ENCODE data around the gene NEMF. TPM values are rescaled to one million over a fixed set of nuclear protein-coding genes. Genes with fewer than 3 reads are reported as not detected.
A peak's percentile ranks its signal among the peaks of the same experiment; 100 is the strongest.
"Not testable (repeated sequence)": the region's sequence is repeated elsewhere in the genome, so short reads cannot be mapped to it uniquely, and the experiment has no call there.

NEMF gene
- total RNA-seq, 5 donors from 2014 or later (not counting 1 experiment from before 2014, with no cell fraction given): 73.0 to 106 (median 88.8) TPM

DNA sequence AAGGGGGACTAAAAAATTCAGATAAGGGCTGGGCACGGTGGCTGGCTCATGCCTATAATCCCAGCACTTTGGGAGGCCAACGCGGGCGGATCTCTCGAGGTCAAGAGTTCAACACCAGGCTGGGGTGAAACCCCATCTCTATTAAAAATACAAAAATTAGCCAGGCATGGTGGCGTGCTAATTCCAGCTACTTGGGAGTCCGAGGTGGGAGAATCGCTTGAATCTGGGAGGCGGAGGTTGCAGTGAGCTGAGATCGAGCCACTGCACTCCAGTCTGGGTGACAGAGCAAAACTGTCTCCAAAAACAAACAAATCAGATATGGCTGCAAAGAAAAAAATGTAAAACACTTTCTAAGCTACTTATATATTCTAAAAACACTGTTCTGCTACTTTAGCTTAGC lies 80.9 kb downstream of the NEMF start:
- Mint-ChIP-seq H3K4me1 (peaks cover 49 to 51% (median 51%) of the 10 kb centered on the region in 3 donors), H3K36me3 (peaks cover 23% of the 10 kb centered on the region), H3K27ac (peak overlapping the region; percentile 32 to 62)
- Histone ChIP-seq H3K4me1 (ENCODE audit: control insufficient read depth in 1 of 2, extremely low read depth in 1 of 2, insufficient read depth in 2 of 2, low read length in 2 of 2) (peaks cover 10 to 29% of the 10 kb centered on the region in 2 experiments), H3K36me3 (ENCODE audit: control insufficient read depth in 2 of 2, extremely low read depth in 1 of 2, insufficient read depth in 1 of 2, low read length in 1 of 2) (peaks cover 8 to 31% of the 10 kb centered on the region in 2 donors)
- H3K4me3 Mint-ChIP-seq; H3K9me3 ChIP-seq; DNase-seq; H3K27ac ChIP-seq (ENCODE audit: low read length); H3K27me3 ChIP-seq (replicated peaks in 1 of 2; ENCODE audit: control insufficient read depth in 2 of 2, extremely low read depth in 1 of 2, insufficient read depth in 2 of 2, low read length in 1 of 2); H3K9me3 Mint-ChIP-seq; H3K4me3 ChIP-seq (ENCODE audit: control insufficient read depth in 1 of 2, extremely low read depth in 1 of 2, low read length in 1 of 2); ATAC-seq (replicated peaks in 1 of 4); H3K27me3 Mint-ChIP-seq: not testable (repeated sequence)
- WGBS (ENCODE audit: insufficient coverage): 96% methylated on average over 5 of the region's 10 CpGs
- ChIA-PET POLR2A (interaction anchor here (0.6 to 1.6 kb wide), 7 partner anchors 10 to 1058 kb away, joined by 3 to 6 read pairs (median 3); no protein-coding TSS in a partner anchor), CTCF (interaction anchor here (0.5 to 4.8 kb wide), 4 partner anchors 20 to 137 kb away, joined by 3 to 49 read pairs (median 4); partner anchors contain the start of gene DNAAF2 (in 1 of the 2))

DNA sequence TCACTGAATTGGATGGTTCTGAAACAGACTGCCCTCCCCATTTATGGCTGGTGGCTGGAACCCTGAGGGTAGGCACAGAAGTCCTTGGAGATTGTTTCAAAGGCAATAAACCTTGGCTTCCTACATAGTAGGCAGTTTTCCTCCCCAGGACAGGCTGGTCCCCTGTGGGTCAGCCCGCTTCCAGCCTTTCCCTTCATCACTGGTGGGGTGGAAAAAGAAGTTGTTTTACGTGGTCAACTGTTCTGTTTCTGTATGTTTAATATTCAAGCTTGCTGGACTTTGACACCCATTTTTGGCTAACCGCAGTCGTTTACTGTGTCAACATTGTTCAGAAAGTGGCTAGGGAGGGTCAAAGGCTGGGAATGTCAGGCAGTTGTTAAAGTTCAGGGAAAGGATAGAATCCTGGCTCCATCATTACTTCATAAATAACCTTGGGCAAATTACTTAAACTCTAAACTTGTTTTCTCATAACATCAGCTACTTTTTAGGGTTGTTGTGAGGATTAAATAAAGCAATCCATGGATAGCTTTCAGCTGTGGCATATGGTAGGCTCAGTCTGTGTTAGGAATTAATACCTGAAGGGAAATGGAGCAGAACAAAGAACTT lies 82.3 kb downstream of the NEMF start:
- no peak overlapping the region for H3K27ac ChIP-seq (ENCODE audit: low read length)
- peaks cover 17% of the 10 kb centered on the region for H3K36me3 Mint-ChIP-seq

DNA sequence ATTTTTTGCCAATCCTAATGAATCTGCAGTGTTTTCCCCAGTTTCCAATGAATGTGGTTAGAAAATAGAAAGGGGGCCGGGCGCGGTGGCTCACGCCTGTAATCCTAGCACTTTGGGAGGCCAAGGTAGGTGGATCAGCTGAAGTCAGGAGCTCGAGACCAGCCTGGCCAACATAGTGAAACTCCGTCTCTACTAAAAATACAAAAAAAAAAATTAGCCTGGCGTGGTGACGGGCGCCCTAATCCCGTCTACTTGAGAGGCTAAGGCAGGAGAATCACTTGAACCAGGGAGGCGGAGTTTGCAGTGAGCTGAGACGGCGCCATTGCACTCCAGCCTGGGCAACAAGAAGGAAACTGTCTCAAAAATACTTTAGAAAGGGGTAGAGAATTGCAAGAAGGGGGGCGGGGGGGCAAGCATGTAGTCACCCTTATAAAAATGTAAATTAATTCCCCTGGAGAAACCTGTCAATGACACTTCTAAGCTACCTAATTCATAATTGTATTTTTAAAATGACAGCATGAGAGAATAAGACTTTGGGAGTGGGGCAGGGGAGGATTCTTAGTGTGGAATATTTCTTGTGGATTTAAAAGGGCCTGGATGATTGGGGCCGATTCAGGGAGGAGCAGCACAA lies 82.9 kb downstream of the NEMF start:
- Histone ChIP-seq H3K27ac (ENCODE audit: low read length) (peak overlapping the region; percentile 93), H3K9me3 (no peaks in the 10 kb centered on the region), H3K4me3 (ENCODE audit: control insufficient read depth in 1 of 2, extremely low read depth in 1 of 2, low read length in 1 of 2) (peak overlapping the region in 1 of 2 donors; percentile 98), H3K27me3 (replicated peaks in 1 of 2; ENCODE audit: control insufficient read depth in 2 of 2, extremely low read depth in 1 of 2, insufficient read depth in 2 of 2, low read length in 1 of 2) (no peaks in the 10 kb centered on the region), H3K4me1 (ENCODE audit: control insufficient read depth in 1 of 2, extremely low read depth in 1 of 2, insufficient read depth in 2 of 2, low read length in 2 of 2) (peaks cover 10 to 32% of the 10 kb centered on the region in 2 experiments), H3K36me3 (ENCODE audit: control insufficient read depth in 2 of 2, extremely low read depth in 1 of 2, insufficient read depth in 1 of 2, low read length in 1 of 2) (peaks cover 0 to 17% of the 10 kb centered on the region in 2 donors)
- Mint-ChIP-seq H3K27me3 (no peaks in the 10 kb centered on the region), H3K36me3 (peaks cover 11% of the 10 kb centered on the region), H3K27ac (peak overlapping the region; percentile 98 to 99), H3K4me1 (peaks cover 42 to 43% (median 43%) of the 10 kb centered on the region in 3 donors), H3K9me3 (no peaks in the 10 kb centered on the region), H3K4me3 (peak overlapping the region; percentile 92 to 98 (median 95))
- ChIA-PET POLR2A (interaction anchor here in 1 of 2 donors (0.5 kb wide), 1 partner anchor 11 kb away, joined by 6 read pairs; no protein-coding TSS in a partner anchor), CTCF (interaction anchor here (0.6 to 4.8 kb wide), 8 partner anchors 25 to 551 kb away, joined by 3 to 49 read pairs (median 6); partner anchors contain the start of genes DNAAF2 (in 1 of the 2), MGAT2 (in 1 of the 2), NEMF (in 1 of the 2) and RPL36AL (in 1 of the 2))
- DNase-seq: no peak
- ATAC-seq (replicated peaks in 1 of 4): no peak
- WGBS (ENCODE audit: insufficient coverage): 88% methylated on average over 8 of the region's 15 CpGs

More for the DNA sequence above, 82.3 kb downstream of the NEMF start:
- CTCF ChIA-PET: interaction anchor here in 1 of 2 donors (4.8 kb wide), 1 partner anchor 136 kb away, joined by 49 read pairs; the partner anchor contains the start of gene DNAAF2
- H3K9me3 Mint-ChIP-seq: no peaks in the 10 kb centered on the region
- peak overlapping the region; percentile 80 to 98 for H3K27ac Mint-ChIP-seq
- no CpG with 5 or more reads among the region's 4 CpGs for WGBS (ENCODE audit: insufficient coverage)
- ATAC-seq (replicated peaks in 1 of 4) (no peak), DNase-seq (no peak)
- peaks cover 2 to 23% of the 10 kb centered on the region in 2 donors for H3K36me3 ChIP-seq (ENCODE audit: control insufficient read depth in 2 of 2, extremely low read depth in 1 of 2, insufficient read depth in 1 of 2, low read length in 1 of 2)
- H3K27me3 ChIP-seq (replicated peaks in 1 of 2; ENCODE audit: control insufficient read depth in 2 of 2, extremely low read depth in 1 of 2, insufficient read depth in 2 of 2, low read length in 1 of 2): no peaks in the 10 kb centered on the region
- H3K4me1 ChIP-seq (ENCODE audit: control insufficient read depth in 1 of 2, extremely low read depth in 1 of 2, insufficient read depth in 2 of 2, low read length in 2 of 2): peaks cover 10 to 32% of the 10 kb centered on the region in 2 experiments
- H3K9me3 ChIP-seq: no peaks in the 10 kb centered on the region
- POLR2A ChIA-PET: no interaction called here
- peaks cover 48 to 49% (median 49%) of the 10 kb centered on the region in 3 donors for H3K4me1 Mint-ChIP-seq
- peak overlapping the region; percentile 39 to 95 (median 92) for H3K4me3 Mint-ChIP-seq
- no peaks in the 10 kb centered on the region for H3K27me3 Mint-ChIP-seq
- H3K4me3 ChIP-seq (ENCODE audit: control insufficient read depth in 1 of 2, extremely low read depth in 1 of 2, low read length in 1 of 2): no peak overlapping the region

DNA sequence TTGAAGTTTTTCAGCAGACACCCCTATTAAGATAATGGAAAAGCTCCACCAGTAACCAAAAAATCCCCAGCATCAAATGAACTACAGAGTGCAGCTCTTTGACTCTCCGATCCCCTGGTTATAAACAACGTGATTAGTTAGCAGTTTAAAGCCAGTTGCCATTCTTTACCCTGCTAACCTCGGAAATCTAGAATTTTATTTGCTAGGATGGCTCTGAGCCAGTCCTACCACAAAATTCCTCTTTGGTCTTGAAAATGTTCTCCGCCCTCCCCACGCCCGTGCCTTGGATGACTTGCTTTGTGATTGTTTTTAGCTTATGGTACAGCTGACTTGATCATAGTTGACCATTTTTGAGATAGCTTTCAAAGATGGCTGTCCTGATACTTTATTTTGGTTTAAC lies 83.4 kb downstream of the NEMF start:
- no peak for ATAC-seq (replicated peaks in 1 of 4)
- Histone ChIP-seq H3K4me1 (ENCODE audit: control insufficient read depth in 1 of 2, extremely low read depth in 1 of 2, insufficient read depth in 2 of 2, low read length in 2 of 2) (peaks cover 10 to 32% of the 10 kb centered on the region in 2 experiments), H3K27ac (ENCODE audit: low read length) (peak overlapping the region; percentile 93), H3K27me3 (replicated peaks in 1 of 2; ENCODE audit: control insufficient read depth in 2 of 2, extremely low read depth in 1 of 2, insufficient read depth in 2 of 2, low read length in 1 of 2) (no peaks in the 10 kb centered on the region), H3K9me3 (no peaks in the 10 kb centered on the region), H3K4me3 (ENCODE audit: control insufficient read depth in 1 of 2, extremely low read depth in 1 of 2, low read length in 1 of 2) (peak overlapping the region; percentile 98 to 99), H3K36me3 (ENCODE audit: control insufficient read depth in 2 of 2, extremely low read depth in 1 of 2, insufficient read depth in 1 of 2, low read length in 1 of 2) (peaks cover 0 to 11% of the 10 kb centered on the region in 2 donors)
- DNase-seq: no peak
- no CpG with 5 or more reads among the region's 6 CpGs for WGBS (ENCODE audit: insufficient coverage)
- Mint-ChIP-seq H3K9me3 (no peaks in the 10 kb centered on the region), H3K36me3 (peaks cover 7% of the 10 kb centered on the region), H3K27ac (peak overlapping the region; percentile 98 to 99), H3K4me1 (peaks cover 36 to 40% (median 38%) of the 10 kb centered on the region in 3 donors), H3K4me3 (peak overlapping the region; percentile 92 to 98 (median 95)), H3K27me3 (no peaks in the 10 kb centered on the region)
- CTCF ChIA-PET: interaction anchor here (0.5 to 4.8 kb wide), 10 partner anchors 25 to 552 kb away, joined by 3 to 49 read pairs (median 4); partner anchors contain the start of genes DNAAF2 (in 1 of the 2), MGAT2 (in 1 of the 2), NEMF (in 1 of the 2) and RPL36AL (in 1 of the 2)
- POLR2A ChIA-PET: interaction anchor here (0.5 to 2.4 kb wide), 3 partner anchors 12 to 149 kb away, joined by 6 to 27 read pairs (median 6); partner anchors contain the start of genes MGAT2 (in 1 of the 2) and RPL36AL (in 1 of the 2)

DNA sequence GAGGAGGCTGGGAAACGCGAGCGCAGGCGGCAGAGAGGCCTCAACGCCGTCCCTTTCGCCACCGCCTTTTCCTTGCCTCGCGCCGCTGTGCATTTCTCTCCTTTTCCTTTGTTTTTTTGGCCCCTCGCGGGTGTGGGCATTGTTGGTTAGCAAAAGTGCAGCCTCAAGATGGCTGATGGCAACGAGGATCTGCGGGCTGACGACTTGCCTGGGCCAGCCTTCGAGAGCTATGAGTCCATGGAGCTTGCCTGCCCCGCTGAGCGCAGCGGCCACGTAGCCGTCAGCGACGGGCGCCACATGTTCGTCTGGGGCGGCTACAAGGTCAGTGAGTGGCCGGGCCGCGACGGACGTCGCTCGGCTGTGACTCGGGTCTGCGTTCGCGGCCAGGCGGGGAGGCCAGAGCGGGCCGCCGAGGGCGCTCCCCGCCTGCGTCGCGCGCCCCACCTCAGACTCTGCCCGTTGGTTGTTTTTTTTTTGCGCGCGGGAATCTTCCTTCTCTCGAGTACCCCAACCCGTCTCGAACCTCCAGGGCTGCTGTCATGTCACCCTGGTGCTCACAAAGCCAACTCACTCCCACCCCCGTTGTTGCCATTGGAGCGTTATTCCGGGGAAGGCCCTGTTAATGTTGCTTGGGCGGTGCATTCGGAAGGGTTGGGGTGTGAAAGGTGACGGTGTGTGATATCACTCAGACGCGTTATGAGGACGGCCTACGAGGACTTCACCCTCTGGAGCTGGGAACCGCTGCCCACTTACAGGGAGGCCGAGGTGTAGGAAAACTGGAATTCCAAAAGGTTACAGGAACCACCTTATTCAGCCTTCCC lies 84.1 kb downstream of the NEMF start:
- Histone ChIP-seq H3K27ac (ENCODE audit: low read length) (peak overlapping the region; percentile 93), H3K4me1 (ENCODE audit: control insufficient read depth in 1 of 2, extremely low read depth in 1 of 2, insufficient read depth in 2 of 2, low read length in 2 of 2) (peaks cover 10 to 32% of the 10 kb centered on the region in 2 experiments), H3K9me3 (no peaks in the 10 kb centered on the region), H3K36me3 (ENCODE audit: control insufficient read depth in 2 of 2, extremely low read depth in 1 of 2, insufficient read depth in 1 of 2, low read length in 1 of 2) (peaks cover 0 to 7% of the 10 kb centered on the region in 2 donors), H3K4me3 (ENCODE audit: control insufficient read depth in 1 of 2, extremely low read depth in 1 of 2, low read length in 1 of 2) (peak overlapping the region; percentile 98 to 99), H3K27me3 (replicated peaks in 1 of 2; ENCODE audit: control insufficient read depth in 2 of 2, extremely low read depth in 1 of 2, insufficient read depth in 2 of 2, low read length in 1 of 2) (no peaks in the 10 kb centered on the region)
- H3K4me3 Mint-ChIP-seq: peak overlapping the region; percentile 92 to 98 (median 95)
- under 1% methylated on average over 49 of the region's 67 CpGs for WGBS (ENCODE audit: insufficient coverage)
- ChIA-PET POLR2A (interaction anchor here (0.6 to 2.4 kb wide), 7 partner anchors 15 to 235 kb away, joined by 3 to 27 read pairs (median 5); partner anchors contain the start of genes DNAAF2 (in 1 of the 2), MGAT2 (in 1 of the 2) and RPL36AL (in 1 of the 2)), CTCF (interaction anchor here (0.5 to 4.8 kb wide), 11 partner anchors 9 to 553 kb away, joined by 3 to 49 read pairs (median 5); partner anchors contain the start of genes DNAAF2 (in 1 of the 2), MGAT2 (in 1 of the 2), NEMF (in 1 of the 2) and RPL36AL (in 1 of the 2))
- ATAC-seq (replicated peaks in 1 of 4) (peak; percentile 29 to 58 (median 34)), DNase-seq (peak; percentile 36 to 80 (median 68))
- peak overlapping the region; percentile 98 to 99 for H3K27ac Mint-ChIP-seq
- no peaks in the 10 kb centered on the region for H3K27me3 Mint-ChIP-seq
- no peaks in the 10 kb centered on the region for H3K9me3 Mint-ChIP-seq
- peaks cover 33 to 40% (median 38%) of the 10 kb centered on the region in 3 donors for H3K4me1 Mint-ChIP-seq
- H3K36me3 Mint-ChIP-seq: peaks cover 7% of the 10 kb centered on the region

Measured in T-cell (primary cell).